ENCODE measurements around the gene ALAS2. TPM values are rescaled to one million over a fixed set of nuclear protein-coding genes. Genes with fewer than 3 reads are reported as not detected.
"Not testable (repeated sequence)": the region's sequence is repeated elsewhere in the genome, so short reads cannot be mapped to it uniquely, and the experiment has no call there.

The ALAS2 gene, protein sequence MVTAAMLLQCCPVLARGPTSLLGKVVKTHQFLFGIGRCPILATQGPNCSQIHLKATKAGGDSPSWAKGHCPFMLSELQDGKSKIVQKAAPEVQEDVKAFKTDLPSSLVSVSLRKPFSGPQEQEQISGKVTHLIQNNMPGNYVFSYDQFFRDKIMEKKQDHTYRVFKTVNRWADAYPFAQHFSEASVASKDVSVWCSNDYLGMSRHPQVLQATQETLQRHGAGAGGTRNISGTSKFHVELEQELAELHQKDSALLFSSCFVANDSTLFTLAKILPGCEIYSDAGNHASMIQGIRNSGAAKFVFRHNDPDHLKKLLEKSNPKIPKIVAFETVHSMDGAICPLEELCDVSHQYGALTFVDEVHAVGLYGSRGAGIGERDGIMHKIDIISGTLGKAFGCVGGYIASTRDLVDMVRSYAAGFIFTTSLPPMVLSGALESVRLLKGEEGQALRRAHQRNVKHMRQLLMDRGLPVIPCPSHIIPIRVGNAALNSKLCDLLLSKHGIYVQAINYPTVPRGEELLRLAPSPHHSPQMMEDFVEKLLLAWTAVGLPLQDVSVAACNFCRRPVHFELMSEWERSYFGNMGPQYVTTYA
- total RNA-seq = 1 to 10 TPM in 2 of 4 donors, under 1 TPM in 1, not detected in 1; 0.62 to 8.1 (median 6.0) TPM
- under 1 TPM in 1 of 3 donors, not detected in 2; 0.03 TPM for polyA plus RNA-seq
- long read RNA-seq, donor 1, partial matches to known transcripts = 0 of 3 reads
- long read RNA-seq, donor 1, other reads (novel, unspliced or antisense) = 1 of 3 reads
- long read RNA-seq, donor 2 = 0 reads

GRCh38 chrX:55030271-55031205, at the start of gene ALAS2:
Gene ALAS2, minus strand, starts transcription at chrX:55030977. Its CDS starts 4,977 bp downstream, at chrX:55026000.
- Histone ChIP-seq H3K4me3 (no peak within 1 kb of the TSS), H3K27me3 (ENCODE audit: insufficient read depth in 3 of 3, low read length in 2 of 3) (peaks cover 0 to 23% (median 0%) of the 10 kb centered on the region in 3 donors), H3K9me3 (no peaks in the 10 kb centered on the region), H3K27ac (no peak within 1 kb of the TSS), H3K36me3 (ENCODE audit: insufficient read depth in 1 of 2, low read depth in 1 of 2) (no peaks in the 10 kb centered on the region), H3K4me1 (no peaks in the 10 kb centered on the region)
- no peak for DNase-seq
- WGBS, 3 donors = 53 to 80% (median 72%) methylated on average over 4 to 7 of the region's 7 CpGs
- TF ChIP-seq, protein P1, sequence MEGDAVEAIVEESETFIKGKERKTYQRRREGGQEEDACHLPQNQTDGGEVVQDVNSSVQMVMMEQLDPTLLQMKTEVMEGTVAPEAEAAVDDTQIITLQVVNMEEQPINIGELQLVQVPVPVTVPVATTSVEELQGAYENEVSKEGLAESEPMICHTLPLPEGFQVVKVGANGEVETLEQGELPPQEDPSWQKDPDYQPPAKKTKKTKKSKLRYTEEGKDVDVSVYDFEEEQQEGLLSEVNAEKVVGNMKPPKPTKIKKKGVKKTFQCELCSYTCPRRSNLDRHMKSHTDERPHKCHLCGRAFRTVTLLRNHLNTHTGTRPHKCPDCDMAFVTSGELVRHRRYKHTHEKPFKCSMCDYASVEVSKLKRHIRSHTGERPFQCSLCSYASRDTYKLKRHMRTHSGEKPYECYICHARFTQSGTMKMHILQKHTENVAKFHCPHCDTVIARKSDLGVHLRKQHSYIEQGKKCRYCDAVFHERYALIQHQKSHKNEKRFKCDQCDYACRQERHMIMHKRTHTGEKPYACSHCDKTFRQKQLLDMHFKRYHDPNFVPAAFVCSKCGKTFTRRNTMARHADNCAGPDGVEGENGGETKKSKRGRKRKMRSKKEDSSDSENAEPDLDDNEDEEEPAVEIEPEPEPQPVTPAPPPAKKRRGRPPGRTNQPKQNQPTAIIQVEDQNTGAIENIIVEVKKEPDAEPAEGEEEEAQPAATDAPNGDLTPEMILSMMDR (IDR thresholded peaks at IDR 0.05) = no peak
- ATAC-seq = no peak
- intact Hi-C loops (cut with DNase I) = no loop called here

GRCh38 chrX:55074851-55075467, 44.2 kb upstream of the ALAS2 start, which contains the start of gene PAGE2B:
Gene PAGE2B, plus strand, starts transcription at chrX:55075030. Its CDS starts 1,012 bp downstream, at chrX:55076042.
- H3K4me3 ChIP-seq = no peak within 1 kb of the TSS
- H3K27me3 ChIP-seq (ENCODE audit: insufficient read depth in 3 of 3, low read length in 2 of 3) = no peaks in the 10 kb centered on the region
- intact Hi-C loops (cut with DNase I) = no loop called here
- no peaks in the 10 kb centered on the region for H3K36me3 ChIP-seq (ENCODE audit: insufficient read depth in 1 of 2, low read depth in 1 of 2)
- ATAC-seq (no peak), DNase-seq (no peak)
- H3K9me3 ChIP-seq = no peaks in the 10 kb centered on the region
- 82 to 93% (median 90%) methylated on average over 34 to 36 of the region's 36 CpGs for WGBS, 3 donors
- TF ChIP-seq, protein P1 (IDR thresholded peaks at IDR 0.05) = no peak
- H3K4me1 ChIP-seq = no peaks in the 10 kb centered on the region
- H3K27ac ChIP-seq = no peak within 1 kb of the TSS

GRCh38 chrX:55072286-55072685, 41.5 kb upstream of the ALAS2 start:
- ATAC-seq = no peak
- no peak overlapping the region for H3K4me3 ChIP-seq
- H3K4me1 ChIP-seq = no peaks in the 10 kb centered on the region
- TF ChIP-seq, protein P1 (IDR thresholded peaks at IDR 0.05) = no peak
- intact Hi-C loops (cut with DNase I) = no loop called here
- no peaks in the 10 kb centered on the region for H3K27me3 ChIP-seq (ENCODE audit: insufficient read depth in 3 of 3, low read length in 2 of 3)
- WGBS, 3 donors = 82 to 96% (median 87%) methylated on average over 3 of the region's 3 CpGs
- no peak overlapping the region for H3K27ac ChIP-seq
- H3K9me3 ChIP-seq = no peaks in the 10 kb centered on the region
- H3K36me3 ChIP-seq (ENCODE audit: insufficient read depth in 1 of 2, low read depth in 1 of 2) = no peaks in the 10 kb centered on the region
- DNase-seq = no peak

DNA sequence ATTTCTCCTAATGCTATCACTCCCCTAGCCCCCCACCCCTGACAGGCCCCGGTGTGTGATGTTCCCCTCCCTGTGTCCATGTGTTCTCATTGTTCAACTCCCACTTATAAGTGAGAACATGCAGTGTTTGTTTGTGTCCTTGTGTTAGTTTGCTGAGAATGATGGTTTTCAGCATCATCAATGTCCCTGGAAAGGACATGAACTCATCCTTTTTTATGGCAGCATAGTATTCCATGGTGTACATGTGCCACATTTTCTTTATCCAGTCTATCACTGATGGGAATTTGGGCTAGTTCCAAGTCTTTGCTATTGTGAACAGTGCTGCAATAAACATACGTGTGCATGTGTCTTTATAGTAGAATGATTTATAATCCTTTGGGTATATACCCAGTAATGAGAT, 36.4 kb upstream of the ALAS2 start:
- ATAC-seq; intact Hi-C loops (cut with DNase I); H3K27me3 ChIP-seq (ENCODE audit: insufficient read depth in 3 of 3, low read length in 2 of 3); H3K4me1 ChIP-seq; H3K36me3 ChIP-seq (ENCODE audit: insufficient read depth in 1 of 2, low read depth in 1 of 2); H3K9me3 ChIP-seq; H3K4me3 ChIP-seq; H3K27ac ChIP-seq; DNase-seq: not testable (repeated sequence)
- WGBS, 3 donors = 82 to 85% (median 83%) methylated on average over 2 of the region's 2 CpGs
